T-cell (primary cell): Measurements from ENCODE around the gene GALNT6. TPM values are rescaled to one million over a fixed set of nuclear protein-coding genes. Genes with fewer than 3 reads are reported as not detected.
"Not testable (repeated sequence)": the region's sequence is repeated elsewhere in the genome, so short reads cannot be mapped to it uniquely, and the experiment has no call there.

Experiments used
- ATAC-seq, 4 experiments: fragments of 200-7000 bp in 3 of 4; fragments of 150-1000 bp in 1 of 4; cut with Tn5 transposase; replicated peaks in 1 of 4; 1 replicate in 3 of 4; 2 replicates in 1 of 4; pipeline ENCODE4 v1.10.0; 2021; ENCODE audit warnings: moderate library complexity in 3 of 4, mild to moderate bottlenecking in 2 of 4, moderate number of reproducible peaks in 1 of 4
- CTCF ChIA-PET, 2 donors: fragments of 300-600 bp; sonication (Branson Sonifier 250); formaldehyde crosslinking; loops; one replicate each; lab custom pipeline; 2022; ENCODE audit warnings: antibody characterized with exemption in 2 of 2; lab: Charles Lee
- POLR2A ChIA-PET, 2 donors: fragments of 300-600 bp; sonication (Branson Sonifier 250); formaldehyde crosslinking; loops; one replicate each; lab custom pipeline; 2022; ENCODE audit warnings: antibody characterized with exemption in 2 of 2; lab: Charles Lee
- DNase-seq, 35 experiments: peaks; one replicate each; pipeline versions ENCODE4 v3.0.0 to v3.0.0-alpha.2; 2013 to 2023
- H3K27ac ChIP-seq: one replicate; pipeline ENCODE4 v1.5.1; 2013; ENCODE audit warnings: low read length
- H3K27me3 ChIP-seq, 2 experiments: replicated peaks in 1 of 2; 1 replicate in 1 of 2; 2 replicates in 1 of 2; pipeline versions ENCODE4 v1.6.1 to v1.7.0; 2013; ENCODE audit warnings: low read length in 1 of 2, mixed read lengths in 1 of 2; ENCODE audit not compliant: control insufficient read depth in 2 of 2, insufficient read depth in 2 of 2; ENCODE audit errors: extremely low read depth in 1 of 2
- H3K36me3 ChIP-seq, 2 donors: 1 replicate in 1 of 2; 2 replicates in 1 of 2; pipeline versions ENCODE4 v1.6.1 to v1.7.0; 2013; ENCODE audit warnings: low read length in 1 of 2; ENCODE audit not compliant: control insufficient read depth in 2 of 2, insufficient read depth in 1 of 2; ENCODE audit errors: extremely low read depth in 1 of 2
- H3K4me1 ChIP-seq, 2 experiments: 1 replicate in 1 of 2; 2 replicates in 1 of 2; pipeline versions ENCODE4 v1.6.1 to v1.7.0; 2013; ENCODE audit warnings: low read length in 2 of 2, mixed read lengths in 1 of 2; ENCODE audit not compliant: insufficient read depth in 2 of 2, control insufficient read depth in 1 of 2; ENCODE audit errors: extremely low read depth in 1 of 2
- H3K4me3 ChIP-seq, 2 donors: 1 replicate in 1 of 2; 2 replicates in 1 of 2; pipeline versions ENCODE4 v1.5.1 to v1.7.0; 2013; ENCODE audit warnings: mild to moderate bottlenecking in 2 of 2, low read length in 1 of 2, moderate library complexity in 1 of 2; ENCODE audit not compliant: control insufficient read depth in 1 of 2; ENCODE audit errors: extremely low read depth in 1 of 2
- H3K9me3 ChIP-seq: 2 replicates; pipeline ENCODE4 v1.7.0; 2013
- H3K27ac Mint-ChIP-seq, 2 donors: one replicate each; pipeline ENCODE4 v1.8.0; 2020 to 2021; ENCODE audit warnings: mild to moderate bottlenecking in 2 of 2, mixed read lengths in 2 of 2
- H3K27me3 Mint-ChIP-seq, 2 donors: one replicate each; pipeline ENCODE4 v1.8.0; 2021 to 2022; ENCODE audit warnings: mixed read lengths in 2 of 2
- H3K36me3 Mint-ChIP-seq: one replicate; pipeline ENCODE4 v1.8.0; 2021; ENCODE audit warnings: mixed read lengths
- H3K4me1 Mint-ChIP-seq, 3 donors: one replicate each; pipeline ENCODE4 v1.8.0; 2020 to 2022; ENCODE audit warnings: mixed read lengths in 3 of 3, mild to moderate bottlenecking in 1 of 3
- H3K4me3 Mint-ChIP-seq, 3 donors: one replicate each; pipeline ENCODE4 v1.8.0; 2020 to 2022; ENCODE audit warnings: mild to moderate bottlenecking in 3 of 3, mixed read lengths in 3 of 3, moderate library complexity in 3 of 3
- H3K9me3 Mint-ChIP-seq, 3 donors: one replicate each; pipeline ENCODE4 v1.8.0; 2020 to 2022; ENCODE audit warnings: mixed read lengths in 3 of 3
- WGBS: methylation state at CpG from one replicate; pipeline ENCODE4 v1.1.5; 2013; ENCODE audit warnings: missing lambda C conversion rate; ENCODE audit not compliant: insufficient coverage; 5-methylcytosine and 5-hydroxymethylcytosine counted together
- total RNA-seq, 35 experiments: library from RNA in 6 of 35; stranded (reverse) in 6 of 35; fragments of 120-200 nt in 1 of 35; gene quantifications; one replicate each; pipeline versions ENCODE4 v1.2.1 to v1.2.4 and lab custom pipeline; 2013 to 2026

The GALNT6 gene
- total RNA-seq, 5 donors from 2014 or later (not counting 1 experiment from before 2014, with no cell fraction given): 5.3 to 19.6 (median 7.9) TPM

GRCh38 chr12:51320311-51320694, 70.9 kb downstream of the GALNT6 start:
- H3K27me3 Mint-ChIP-seq: no peaks in the 10 kb centered on the region
- peaks cover 39% of the 10 kb centered on the region for H3K36me3 Mint-ChIP-seq
- Histone ChIP-seq H3K36me3 (peaks cover 0 to 20% of the 10 kb centered on the region in 2 donors), H3K4me3 (peak overlapping the region; percentile 17 to 78), H3K4me1 (peaks cover 47 to 86% of the 10 kb centered on the region in 2 experiments), H3K9me3 (no peaks in the 10 kb centered on the region), H3K27me3 (no peaks in the 10 kb centered on the region), H3K27ac (peak overlapping the region; percentile 93)
- peak overlapping the region; percentile 96 to 98 (median 96) for H3K4me3 Mint-ChIP-seq
- H3K9me3 Mint-ChIP-seq: no peaks in the 10 kb centered on the region
- DNase-seq: no peak
- H3K27ac Mint-ChIP-seq: peak overlapping the region; percentile 98
- WGBS: 57% methylated on average over 1 of the region's 4 CpGs
- CTCF ChIA-PET: interaction anchor here (0.5 to 3.4 kb wide), 11 partner anchors 9 to 1917 kb away, joined by 3 to 20 read pairs (median 5); partner anchors contain the start of gene POU6F1 (in 1 of the 2)
- ATAC-seq: no peak
- POLR2A ChIA-PET: interaction anchor here (0.6 to 2.1 kb wide), 6 partner anchors 10 to 555 kb away, joined by 3 to 12 read pairs (median 8); no protein-coding TSS in a partner anchor
- H3K4me1 Mint-ChIP-seq: peaks cover 86 to 93% (median 86%) of the 10 kb centered on the region in 3 donors

GRCh38 chr12:51318846-51319599, 72.2 kb downstream of the GALNT6 start:
- Mint-ChIP-seq H3K9me3 (no peaks in the 10 kb centered on the region), H3K4me3 (peak overlapping the region; percentile 76 to 96 (median 79)), H3K27me3 (no peaks in the 10 kb centered on the region), H3K4me1 (peaks cover 82 to 84% (median 83%) of the 10 kb centered on the region in 3 donors), H3K27ac (peak overlapping the region; percentile 98), H3K36me3 (peaks cover 39% of the 10 kb centered on the region)
- POLR2A ChIA-PET: interaction anchor here (0.5 to 2.1 kb wide), 7 partner anchors 8 to 258 kb away, joined by 3 to 6 read pairs (median 5); partner anchors contain the start of gene DAZAP2 (in 1 of the 2)
- no CpG with 5 or more reads among the region's 3 CpGs for WGBS
- Histone ChIP-seq H3K4me3 (peak overlapping the region; percentile 31 to 35), H3K27ac (peak overlapping the region; percentile 93), H3K9me3 (no peaks in the 10 kb centered on the region), H3K36me3 (peaks cover 0 to 28% of the 10 kb centered on the region in 2 donors), H3K4me1 (peaks cover 44 to 83% of the 10 kb centered on the region in 2 experiments), H3K27me3 (no peaks in the 10 kb centered on the region)
- CTCF ChIA-PET: interaction anchor here (0.6 to 2.4 kb wide), 9 partner anchors 11 to 101 kb away, joined by 3 to 16 read pairs (median 3); partner anchors contain the start of gene POU6F1 (in 1 of the 2)
- peak; percentile 85 to 89 (median 88) for ATAC-seq
- DNase-seq: peak; percentile 18 to 81 (median 54)

- not testable (repeated sequence) for H3K9me3 Mint-ChIP-seq, ATAC-seq, H3K27me3 ChIP-seq, H3K9me3 ChIP-seq, H3K27me3 Mint-ChIP-seq
- WGBS: 100% methylated on average over 1 of the region's 8 CpGs
- peak in 2 of 35 experiments; percentile 12 to 23 for DNase-seq
- ChIA-PET CTCF (interaction anchor here (0.6 to 2.4 kb wide), 10 partner anchors 12 to 100 kb away, joined by 3 to 16 read pairs (median 3); partner anchors contain the start of gene POU6F1 (in 1 of the 2)), POLR2A (interaction anchor here (0.5 to 2.1 kb wide), 7 partner anchors 9 to 257 kb away, joined by 3 to 6 read pairs (median 5); partner anchors contain the start of gene DAZAP2 (in 1 of the 2))
- Histone ChIP-seq H3K36me3 (peaks cover 0 to 32% of the 10 kb centered on the region in 2 donors), H3K4me3 (peak overlapping the region; percentile 31 to 35), H3K4me1 (peaks cover 47 to 83% of the 10 kb centered on the region in 2 experiments), H3K27ac (peak overlapping the region; percentile 93)
- Mint-ChIP-seq H3K27ac (peak overlapping the region; percentile 98), H3K4me1 (peaks cover 77 to 86% (median 83%) of the 10 kb centered on the region in 3 donors), H3K4me3 (peak overlapping the region; percentile 76 to 96 (median 79)), H3K36me3 (peaks cover 42% of the 10 kb centered on the region)
Measured at GRCh38 chr12:51318057-51318806, 73.0 kb downstream of the GALNT6 start.

GRCh38 chr12:51311389-51311788, 79.8 kb downstream of the GALNT6 start:
- POLR2A ChIA-PET: no interaction called here
- peaks cover 19 to 60% of the 10 kb centered on the region in 2 experiments for H3K4me1 ChIP-seq

GRCh38 chr12:51307655-51308593, 83.3 kb downstream of the GALNT6 start:
- H3K27ac Mint-ChIP-seq: peak overlapping the region; percentile 87 to 89
- peaks cover 9 to 37% of the 10 kb centered on the region in 2 experiments for H3K4me1 ChIP-seq
- no peaks in the 10 kb centered on the region for H3K9me3 Mint-ChIP-seq
- H3K36me3 ChIP-seq: peaks cover 4 to 71% of the 10 kb centered on the region in 2 donors
- no peaks in the 10 kb centered on the region for H3K27me3 Mint-ChIP-seq
- H3K4me3 ChIP-seq: no peak overlapping the region
- no peaks in the 10 kb centered on the region for H3K9me3 ChIP-seq
- H3K4me3 Mint-ChIP-seq: peak overlapping the region in 1 of 3 donors; percentile 6
- no peaks in the 10 kb centered on the region for H3K27me3 ChIP-seq
- 97% methylated on average over 3 of the region's 6 CpGs for whole genome bisulfite sequencing
- peaks cover 56% of the 10 kb centered on the region for H3K36me3 Mint-ChIP-seq
- peak overlapping the region; percentile 11 for H3K27ac ChIP-seq
- POLR2A ChIA-PET: no interaction called here
- CTCF ChIA-PET: interaction anchor here (0.6 to 2.4 kb wide), 5 partner anchors 33 to 1928 kb away, joined by 3 to 13 read pairs (median 5); no protein-coding TSS in a partner anchor
- peaks cover 62 to 75% (median 69%) of the 10 kb centered on the region in 3 donors for H3K4me1 Mint-ChIP-seq
- ATAC-seq (peak in 3 of 4 experiments; percentile 53 to 73 (median 55)), DNase-seq (peak in 1 of 35 experiments; percentile 39)

More at GRCh38 chr12:51311389-51311788, 79.8 kb downstream of the GALNT6 start:
- no peaks in the 10 kb centered on the region for H3K27me3 Mint-ChIP-seq
- no peak overlapping the region for H3K4me3 ChIP-seq
- H3K27ac Mint-ChIP-seq: peak overlapping the region; percentile 66 to 82
- peaks cover 3 to 67% of the 10 kb centered on the region in 2 donors for H3K36me3 ChIP-seq
- H3K36me3 Mint-ChIP-seq: peaks cover 50% of the 10 kb centered on the region
- no peaks in the 10 kb centered on the region for H3K27me3 ChIP-seq
- CTCF ChIA-PET: interaction anchor here (1.4 to 1.5 kb wide), 2 partner anchors 29 to 30 kb away, joined by 5 to 7 read pairs; no protein-coding TSS in a partner anchor
- WGBS: 60% methylated on average over 1 of the region's 1 CpG
- no peak overlapping the region for H3K27ac ChIP-seq
- ATAC-seq (no peak), DNase-seq (no peak)
- H3K4me3 Mint-ChIP-seq: peak overlapping the region in 1 of 3 donors; percentile 30
- H3K9me3 ChIP-seq: no peaks in the 10 kb centered on the region
- no peaks in the 10 kb centered on the region for H3K9me3 Mint-ChIP-seq
- peaks cover 59 to 81% (median 74%) of the 10 kb centered on the region in 3 donors for H3K4me1 Mint-ChIP-seq
